ENCODE data around the gene COBL.
A peak's percentile ranks its signal among the peaks of the same experiment; 100 is the strongest.

COBL gene

DNA sequence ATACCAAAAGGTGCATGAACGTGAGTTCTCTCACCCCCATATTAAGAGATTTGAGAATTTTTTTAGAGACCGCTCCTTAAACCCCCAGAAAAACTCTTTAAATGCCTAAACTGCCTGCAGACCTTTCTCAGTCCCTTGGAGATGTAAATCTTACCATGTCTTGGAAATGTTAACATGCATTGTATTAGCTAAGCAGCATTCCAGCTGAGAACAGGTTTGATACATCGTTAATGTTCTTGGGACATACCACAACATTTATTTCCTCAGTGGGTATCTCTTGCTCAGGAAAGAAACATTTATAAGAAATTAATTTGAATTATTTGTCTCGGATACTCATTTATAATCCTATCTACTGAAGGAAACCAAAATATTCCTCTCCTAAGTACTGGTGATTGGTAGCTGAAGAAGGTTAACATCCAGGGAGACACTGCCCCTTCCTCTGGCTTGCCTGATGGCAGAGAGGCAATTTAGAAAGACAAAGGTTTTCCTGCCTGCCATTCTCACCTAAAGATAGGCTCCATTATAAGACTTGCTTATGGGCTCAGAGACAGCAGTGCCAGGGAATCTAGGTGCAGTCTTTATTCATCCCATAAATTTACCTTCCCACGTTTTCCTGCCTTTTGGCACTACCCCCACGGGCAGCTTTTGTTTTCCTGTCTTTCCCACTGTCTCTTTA is 141.2 kb downstream of the COBL start:
- in situ Hi-C loops (cut with MboI; ENCODE audit: low pct_unique_long_range_greater_than_20kb, low sequenced_read_pairs): no loop called here
- no peak for DNase-seq

DNA sequence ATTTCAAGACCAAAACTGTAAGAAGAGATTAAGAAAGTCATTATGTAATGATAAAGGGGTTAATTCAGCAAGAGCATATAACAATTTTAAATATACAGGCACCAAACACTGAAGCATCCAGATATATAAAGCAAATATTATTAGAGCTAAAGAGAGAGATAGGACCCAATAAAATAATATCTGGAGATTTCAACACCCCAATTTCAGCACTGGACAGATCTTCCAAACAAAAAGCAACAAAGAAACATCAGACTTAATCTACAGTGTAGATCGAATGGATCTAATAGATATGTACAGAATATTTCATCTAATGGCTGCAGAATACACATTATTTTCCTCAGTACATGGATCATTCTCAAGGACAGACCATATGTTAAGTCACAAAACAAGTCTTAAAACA is 151.3 kb downstream of the COBL start:
- in situ Hi-C loops (cut with MboI; ENCODE audit: low pct_unique_long_range_greater_than_20kb, low sequenced_read_pairs): no loop called here
- DNase-seq: no peak

DNA sequence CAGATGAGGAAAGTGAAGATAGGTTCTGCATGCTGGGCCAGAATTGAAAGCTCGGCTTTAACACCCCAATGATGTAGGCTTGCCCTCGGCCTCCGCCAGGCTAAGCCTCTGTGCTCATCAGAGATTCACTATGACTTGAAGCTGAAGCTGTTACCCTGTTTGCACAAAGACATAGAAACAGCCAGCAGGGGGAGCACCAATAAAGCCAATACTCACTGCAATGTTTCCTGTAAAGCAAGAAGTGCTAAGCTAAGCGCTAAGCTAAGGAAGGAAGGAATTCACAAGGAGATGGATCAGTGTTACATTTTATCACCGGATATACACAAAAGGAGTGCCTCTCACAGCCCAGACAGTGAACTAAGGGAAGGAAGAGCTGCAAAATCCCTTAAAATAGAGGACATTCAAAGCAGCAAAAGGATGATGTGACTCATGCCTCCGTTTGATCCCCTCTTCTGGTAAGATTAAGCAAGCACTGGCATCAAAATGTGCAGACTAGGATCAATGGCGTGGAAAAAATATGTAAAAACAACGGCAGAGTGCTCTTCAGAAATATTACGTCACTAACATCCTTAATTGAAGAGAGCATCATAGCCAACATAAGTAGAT is 153.8 kb downstream of the COBL start:
- in situ Hi-C loops (cut with MboI; ENCODE audit: low pct_unique_long_range_greater_than_20kb, low sequenced_read_pairs): no loop called here
- peak; percentile 77 for DNase-seq

DNA sequence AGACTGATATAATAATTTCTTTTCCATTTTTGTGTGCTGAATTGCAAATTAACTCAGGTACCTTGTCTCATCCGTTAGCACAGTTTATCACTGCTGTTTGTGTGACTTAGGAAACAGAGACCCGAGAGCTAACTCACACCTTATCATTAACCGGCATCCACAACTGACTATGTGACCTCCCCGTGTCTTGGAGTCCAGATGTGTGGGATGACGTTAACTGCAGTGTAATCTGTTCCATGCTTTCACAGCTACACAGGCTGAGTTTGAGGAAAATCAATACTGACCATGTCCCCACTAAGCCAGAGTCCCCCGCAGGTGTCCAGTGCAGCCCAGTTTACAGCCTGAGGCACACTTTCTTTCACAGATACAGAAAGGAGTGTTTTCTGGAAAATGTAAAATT is 154.7 kb downstream of the COBL start:
- DNase-seq: no peak
- in situ Hi-C loops (cut with MboI; ENCODE audit: low pct_unique_long_range_greater_than_20kb, low sequenced_read_pairs): no loop called here

DNA sequence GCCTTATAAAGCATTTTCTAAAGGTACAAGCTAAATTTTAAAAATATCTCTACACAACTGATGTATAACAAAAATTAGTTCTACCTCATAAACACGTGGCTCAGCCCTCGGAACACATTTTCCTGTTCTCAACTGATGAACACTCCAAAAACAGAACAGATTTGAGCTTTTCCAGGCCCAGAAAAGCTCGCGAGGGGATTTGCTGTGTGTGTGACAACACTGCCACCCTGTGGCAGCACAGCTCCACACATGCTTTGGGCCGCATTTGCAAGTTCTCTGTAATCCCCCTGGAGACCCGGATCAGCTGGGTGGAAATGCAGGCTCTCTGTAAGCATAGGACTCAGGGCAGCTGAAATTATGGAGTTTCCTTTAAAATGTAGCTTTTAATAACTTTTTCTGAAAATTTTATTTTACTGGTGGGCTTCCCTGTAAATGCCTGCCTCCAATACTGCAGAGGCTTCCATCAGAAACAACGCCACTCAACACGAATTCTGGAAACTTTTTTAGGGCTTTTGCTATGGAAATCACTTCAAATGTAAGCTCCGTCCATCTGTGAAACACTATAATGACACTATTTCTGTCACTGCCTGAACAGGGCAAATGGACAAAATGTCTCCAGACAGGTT is 155.5 kb downstream of the COBL start:
- DNase-seq: peak; percentile 78
- in situ Hi-C loops (cut with MboI; ENCODE audit: low pct_unique_long_range_greater_than_20kb, low sequenced_read_pairs): no loop called here

DNA sequence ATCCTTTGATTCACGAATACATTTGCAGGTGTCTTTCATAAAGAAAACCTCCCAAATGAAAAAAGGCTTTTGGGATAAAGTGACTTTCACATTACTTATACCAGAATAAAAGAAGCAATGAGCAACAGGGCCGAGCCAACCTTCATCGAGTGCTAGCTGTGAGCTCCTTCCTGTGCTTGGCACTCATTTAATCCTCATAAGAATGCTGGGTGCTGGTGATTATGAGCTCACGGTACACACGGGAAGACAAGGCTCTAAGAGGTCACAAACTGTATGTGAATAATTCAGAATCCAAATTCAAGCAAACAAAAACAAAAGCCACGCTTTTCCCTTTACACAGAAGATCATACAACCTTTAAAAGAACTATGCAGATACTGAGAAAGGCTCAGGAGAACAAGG is 156.2 kb downstream of the COBL start:
- in situ Hi-C loops (cut with MboI; ENCODE audit: low pct_unique_long_range_greater_than_20kb, low sequenced_read_pairs): no loop called here
- DNase-seq: no peak

DNA sequence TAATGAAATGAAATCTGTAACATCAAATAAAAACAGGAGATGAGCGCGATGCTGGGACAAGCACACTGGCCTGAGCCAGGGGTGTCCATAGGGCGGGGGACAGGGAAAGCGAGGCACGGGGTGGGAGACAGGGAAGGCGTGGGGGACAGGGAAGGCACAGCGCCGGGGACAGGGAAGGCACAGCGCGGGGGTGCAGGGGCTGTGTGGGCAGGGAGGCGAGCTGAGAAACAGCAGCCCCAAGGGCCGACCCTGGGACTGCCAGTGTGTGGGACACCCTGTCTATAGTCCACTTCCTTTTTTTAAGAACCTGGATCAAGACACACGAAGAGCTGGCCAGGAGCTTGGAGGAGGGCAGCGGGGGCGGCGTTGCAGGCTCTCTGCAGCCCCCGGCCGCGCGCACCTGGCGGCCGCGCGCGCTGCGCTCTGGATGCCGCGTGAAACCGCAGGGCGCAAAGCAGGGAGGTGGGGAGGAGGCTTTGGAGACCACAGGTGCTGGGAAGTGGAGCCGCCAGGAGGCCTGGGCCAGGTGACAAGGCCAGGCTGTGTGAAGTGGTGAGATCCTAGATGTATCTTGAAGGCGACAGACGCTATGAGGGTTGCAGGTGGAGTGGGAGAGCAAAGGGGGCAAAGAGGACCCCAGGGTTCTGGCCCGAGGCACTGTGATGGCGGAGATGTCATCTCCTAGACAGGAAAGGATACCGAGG is 157.7 kb downstream of the COBL start:
- in situ Hi-C loops (cut with MboI; ENCODE audit: low pct_unique_long_range_greater_than_20kb, low sequenced_read_pairs): no loop called here

DNA sequence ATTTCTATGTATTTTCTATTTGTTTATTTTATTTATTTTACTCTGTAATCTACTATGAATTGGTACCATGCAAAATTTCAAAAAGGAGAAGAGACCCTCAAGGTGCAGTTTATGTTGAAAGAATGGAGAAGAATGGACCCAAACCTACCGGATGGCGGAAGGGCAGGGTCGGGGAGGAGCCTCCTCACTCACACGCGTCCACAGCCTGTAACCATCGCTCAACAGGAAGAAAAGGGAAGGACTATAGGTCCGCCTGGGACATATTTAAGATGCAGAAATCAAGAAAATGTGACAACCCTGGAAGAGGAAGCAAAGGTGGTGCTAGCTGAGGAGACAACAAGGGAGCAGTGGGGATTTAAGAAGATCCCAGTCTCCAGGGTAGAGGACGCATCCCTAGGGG is 158.4 kb downstream of the COBL start:
- DNase-seq: no peak
- in situ Hi-C loops (cut with MboI; ENCODE audit: low pct_unique_long_range_greater_than_20kb, low sequenced_read_pairs): no loop called here

More for the DNA sequence above, 157.7 kb downstream of the COBL start:
- DNase-seq: no peak

DNA sequence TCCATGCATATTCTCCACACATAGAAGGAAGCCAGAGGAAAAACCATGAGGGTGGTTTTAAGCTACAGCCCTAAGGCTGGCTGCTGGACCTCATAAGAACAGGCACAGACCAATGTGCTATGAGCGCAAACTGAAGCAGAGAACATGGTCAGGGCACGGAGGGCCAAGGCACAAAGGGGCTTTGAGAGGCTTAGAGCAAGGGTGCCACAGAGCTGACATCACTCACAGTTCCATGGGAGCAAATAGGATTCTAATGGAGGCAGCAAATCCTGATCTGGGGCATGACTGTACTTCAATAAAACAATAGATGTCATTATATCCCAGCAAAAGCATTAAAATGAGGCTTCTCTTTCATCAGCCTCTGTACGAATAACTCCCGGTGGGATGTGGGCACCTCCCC is 162.4 kb downstream of the COBL start:
- DNase-seq: no peak
- in situ Hi-C loops (cut with MboI; ENCODE audit: low pct_unique_long_range_greater_than_20kb, low sequenced_read_pairs): no loop called here

DNA sequence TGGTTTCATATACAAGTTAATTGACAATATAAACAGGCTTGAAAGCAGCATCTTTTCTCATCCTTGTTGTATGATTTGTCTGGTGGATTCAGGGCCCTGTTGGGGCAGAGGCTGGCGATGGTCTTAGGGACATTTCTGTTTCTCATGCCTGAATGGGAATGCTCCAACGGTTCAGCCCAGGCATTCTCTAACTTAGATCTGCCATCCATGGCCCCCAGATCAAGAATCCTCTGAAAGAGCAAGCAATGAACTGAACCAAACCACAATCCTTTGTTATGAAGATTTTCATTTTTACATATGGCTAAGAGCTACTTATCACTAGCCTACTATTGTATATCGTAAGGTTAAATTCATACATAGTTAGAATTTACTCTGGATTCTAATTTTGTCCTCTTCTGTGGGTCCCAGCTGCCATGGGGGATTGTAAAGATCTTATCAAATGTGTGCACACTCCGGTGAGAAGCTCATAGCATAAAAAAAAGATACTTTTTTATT is 163.9 kb downstream of the COBL start:
- DNase-seq: no peak
- in situ Hi-C loops (cut with MboI; ENCODE audit: low pct_unique_long_range_greater_than_20kb, low sequenced_read_pairs): no loop called here

DNA sequence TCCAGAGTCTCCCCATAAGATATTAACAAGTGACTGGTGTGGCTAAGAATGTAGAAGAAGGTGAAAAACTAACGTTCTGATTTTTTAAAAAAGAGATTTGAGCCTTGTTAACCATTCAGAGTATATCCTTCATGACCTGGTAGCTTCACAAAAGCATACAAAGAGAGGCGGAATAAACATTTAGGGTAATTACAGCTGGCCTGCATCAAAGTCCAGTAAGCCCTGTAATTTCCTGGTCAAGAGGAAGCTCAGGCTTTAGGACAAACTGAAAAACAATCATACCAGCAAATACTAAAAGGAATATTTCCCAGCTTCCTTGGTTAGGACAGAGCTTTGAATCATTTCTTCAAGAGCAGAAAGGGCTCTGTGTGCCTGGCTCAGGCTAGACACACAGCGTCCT is 165.2 kb downstream of the COBL start:
- no peak for DNase-seq
- in situ Hi-C loops (cut with MboI; ENCODE audit: low pct_unique_long_range_greater_than_20kb, low sequenced_read_pairs): no loop called here

DNA sequence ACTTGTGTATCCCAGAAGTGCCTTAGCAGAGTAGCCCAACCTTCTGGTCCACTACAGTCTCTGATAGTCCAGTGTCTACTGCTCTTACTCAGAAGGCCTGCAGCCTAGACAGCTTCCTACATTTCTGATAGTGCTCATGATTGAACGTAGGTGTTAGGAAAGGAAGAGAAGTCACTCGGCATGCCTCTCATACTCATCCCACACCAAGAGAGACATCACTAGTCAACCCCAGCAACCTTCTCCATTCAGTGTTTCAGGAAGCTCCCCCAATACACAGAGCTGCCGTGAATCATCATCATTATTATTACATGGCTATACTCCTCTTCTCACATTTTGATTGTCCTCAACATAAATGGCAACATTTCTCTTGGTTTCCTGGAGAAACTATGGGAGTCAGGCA is 166.4 kb downstream of the COBL start:
- in situ Hi-C loops (cut with MboI; ENCODE audit: low pct_unique_long_range_greater_than_20kb, low sequenced_read_pairs): no loop called here
- no peak for DNase-seq

DNA sequence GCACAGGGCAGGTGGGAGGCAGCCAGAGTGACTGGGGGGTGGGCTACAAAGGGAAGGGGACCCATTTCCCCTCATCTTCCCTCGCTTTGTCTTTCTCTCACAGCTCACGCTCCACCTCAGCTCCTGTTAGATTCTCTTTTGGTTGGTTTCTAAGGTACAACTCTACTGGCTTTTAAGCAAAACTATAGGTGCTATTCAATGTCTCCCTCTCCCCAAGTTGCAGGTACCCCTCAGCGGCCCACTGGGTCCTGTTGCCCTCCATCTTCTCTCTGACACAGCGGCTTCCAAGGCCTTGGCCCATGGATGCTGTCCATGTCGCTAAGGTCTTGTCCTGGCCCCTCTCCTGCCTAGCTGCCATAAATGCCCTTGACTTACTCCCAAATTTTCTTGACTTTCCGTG is 168.4 kb downstream of the COBL start:
- in situ Hi-C loops (cut with MboI; ENCODE audit: low pct_unique_long_range_greater_than_20kb, low sequenced_read_pairs): no loop called here
- no peak for DNase-seq

DNA sequence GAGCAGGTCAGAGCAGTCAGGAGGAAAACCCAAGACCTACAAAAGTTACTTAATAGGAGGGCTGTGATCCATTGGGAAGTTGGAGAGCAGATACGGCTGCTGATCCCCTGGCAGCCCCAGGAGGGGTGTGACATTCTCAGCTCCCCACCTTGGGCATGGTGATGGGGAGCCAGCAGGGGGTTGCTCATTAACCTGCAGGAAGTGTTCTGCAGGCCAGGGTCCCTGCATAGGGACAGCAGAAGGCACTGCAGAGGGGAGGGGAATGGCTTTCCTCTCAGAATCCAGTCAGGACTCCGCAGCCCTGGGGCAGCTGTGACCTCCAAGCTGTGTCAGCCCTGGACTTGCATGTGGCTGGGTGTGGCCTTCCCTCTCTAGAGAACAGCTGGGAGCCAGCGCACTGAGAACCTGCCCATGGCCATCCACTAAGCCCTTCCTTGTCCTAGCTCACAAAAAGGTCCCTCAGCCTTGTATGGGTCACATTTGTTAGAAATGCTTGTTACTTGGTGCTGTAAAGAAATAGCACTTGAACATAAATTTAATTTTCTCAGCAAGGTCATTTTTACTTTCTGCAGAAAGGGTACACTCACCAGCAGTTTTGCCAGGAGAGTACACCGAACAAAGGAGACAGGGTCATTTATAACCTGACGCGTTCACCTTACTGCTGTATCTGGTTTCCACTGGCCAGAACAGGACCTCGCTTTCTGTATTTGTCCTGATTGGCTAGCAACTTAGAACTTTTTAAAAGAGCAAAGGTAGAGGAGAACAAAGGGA is 169.6 kb downstream of the COBL start:
- DNase-seq: no peak
- in situ Hi-C loops (cut with MboI; ENCODE audit: low pct_unique_long_range_greater_than_20kb, low sequenced_read_pairs): no loop called here

DNA sequence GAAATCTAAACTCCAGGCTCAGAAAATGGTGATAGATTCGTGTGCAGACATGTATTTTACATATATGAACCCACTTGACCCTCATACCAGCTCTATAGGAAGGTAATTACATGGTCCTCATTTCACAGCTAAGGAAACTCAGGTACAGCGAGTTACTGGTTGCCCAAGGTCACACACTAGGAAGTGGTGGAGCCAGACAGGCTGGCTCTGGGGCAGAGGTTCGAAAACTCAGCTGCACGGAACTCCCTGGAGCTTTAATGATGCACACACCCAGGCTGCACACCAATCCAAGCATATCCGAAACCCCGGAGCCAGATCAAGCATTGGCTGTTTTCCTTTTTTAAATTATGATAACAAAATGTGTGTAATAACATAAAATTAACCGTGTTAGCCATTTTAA is 172.4 kb downstream of the COBL start:
- in situ Hi-C loops (cut with MboI; ENCODE audit: low pct_unique_long_range_greater_than_20kb, low sequenced_read_pairs): no loop called here
- no peak for DNase-seq

DNA sequence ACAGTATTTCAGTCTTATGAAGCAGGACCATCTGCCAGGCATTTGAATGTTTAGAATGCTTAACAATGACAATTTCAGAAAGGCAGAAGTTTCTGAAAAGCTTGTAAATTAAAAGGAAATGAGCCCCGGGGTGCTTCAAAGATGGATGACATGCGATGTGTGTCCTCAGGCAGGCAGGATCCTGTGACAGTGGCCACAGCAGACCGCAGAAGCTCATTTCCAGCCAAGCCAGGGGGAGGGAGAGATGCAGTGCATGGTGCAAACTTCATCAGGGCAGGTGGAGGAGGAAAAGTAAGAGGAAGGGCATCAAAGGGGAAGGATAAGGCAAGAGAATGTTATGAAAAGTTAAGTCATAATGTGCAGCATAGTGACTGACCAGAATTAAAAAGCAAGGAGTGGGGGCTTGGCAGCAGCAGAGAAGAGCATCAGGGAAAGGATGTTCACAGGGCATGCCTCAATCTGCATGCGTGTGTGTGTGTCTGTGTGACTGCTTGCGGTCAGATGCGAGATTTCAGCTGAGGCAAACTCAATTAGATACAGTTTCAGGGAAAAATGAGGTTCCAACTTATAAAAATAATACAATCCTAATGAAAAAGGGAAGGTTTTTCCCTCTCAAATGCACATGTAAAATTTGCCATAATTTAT is 173.7 kb downstream of the COBL start:
- in situ Hi-C loops (cut with MboI; ENCODE audit: low pct_unique_long_range_greater_than_20kb, low sequenced_read_pairs): no loop called here
- no peak for DNase-seq

DNA sequence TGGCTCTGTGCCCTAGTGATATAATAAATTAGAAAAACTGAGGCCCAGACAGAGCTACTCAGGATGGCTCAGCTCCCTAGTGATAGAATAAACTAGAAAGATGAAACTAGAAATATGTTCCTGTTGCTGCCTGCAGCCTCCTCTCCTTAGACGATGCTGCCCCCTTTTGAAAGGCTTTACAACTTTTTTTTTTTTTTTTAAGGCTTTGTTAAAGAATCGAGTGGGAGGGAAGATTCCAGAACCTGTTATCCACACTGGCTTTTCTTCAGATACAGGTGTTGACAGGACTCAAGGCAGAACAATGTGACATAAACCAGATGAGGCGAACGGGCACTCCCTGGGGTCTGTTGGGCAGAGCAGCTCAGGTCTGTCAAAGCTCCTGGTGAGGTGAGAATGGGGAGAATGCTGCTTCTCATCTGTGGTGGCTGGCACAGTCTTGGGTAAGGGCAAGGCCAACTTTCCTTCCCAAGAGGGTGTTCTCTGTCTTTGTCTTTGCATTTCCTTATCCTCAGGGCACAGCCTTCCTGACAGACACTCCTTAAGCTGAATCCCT is 175.1 kb downstream of the COBL start:
- DNase-seq: peak; percentile 43
- in situ Hi-C loops (cut with MboI; ENCODE audit: low pct_unique_long_range_greater_than_20kb, low sequenced_read_pairs): no loop called here

DNA sequence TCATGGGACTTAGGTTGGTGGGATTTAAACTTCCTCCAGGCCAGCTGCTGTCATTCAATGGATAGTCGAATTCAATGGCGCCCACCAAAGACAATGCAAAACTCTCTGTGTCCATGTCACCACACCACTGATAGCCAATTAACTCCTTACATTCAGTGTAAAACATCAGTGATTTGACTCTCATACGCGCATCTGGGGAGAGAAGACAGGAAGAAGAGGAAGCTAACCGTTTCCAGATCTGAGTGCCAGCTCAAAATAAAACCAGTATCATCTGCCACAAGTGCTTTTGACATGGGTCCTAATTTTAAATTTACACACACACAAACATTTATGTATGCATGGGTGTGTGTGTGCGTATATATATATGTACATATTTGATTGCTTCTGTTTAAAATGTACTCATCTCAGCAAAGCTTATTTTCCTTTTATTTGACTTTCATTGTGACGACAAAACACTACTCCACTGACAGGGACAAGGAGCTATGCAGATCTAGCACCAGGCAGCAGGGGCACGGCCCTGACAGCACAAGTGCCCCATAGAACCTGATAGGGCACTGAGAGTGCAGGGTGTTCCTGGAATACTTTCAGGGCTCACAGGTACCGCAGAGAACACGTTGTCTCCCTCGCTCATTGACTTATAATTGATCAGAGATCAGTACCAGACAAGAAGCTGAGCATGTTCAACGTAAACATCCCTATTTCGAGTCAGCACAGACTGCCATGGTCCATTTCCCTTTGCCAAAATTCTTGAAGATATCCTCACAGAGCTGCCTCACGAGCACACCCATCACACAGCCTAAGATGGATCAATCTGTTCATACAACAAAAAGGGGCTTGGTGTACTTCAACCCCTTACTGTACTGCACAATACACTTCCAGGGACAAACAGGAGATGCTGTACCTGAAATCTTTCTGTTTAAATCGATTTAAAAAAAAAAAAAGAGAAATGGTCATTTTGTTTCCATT is 176.1 kb downstream of the COBL start:
- DNase-seq: no peak

More for the DNA sequence above, 176.1 kb downstream of the COBL start:
- in situ Hi-C loops (cut with MboI; ENCODE audit: low pct_unique_long_range_greater_than_20kb, low sequenced_read_pairs): no loop called here

Measured in KBM-7 (cell line).